ENCODE data around the gene CARD9.
A peak's percentile ranks its signal among the peaks of the same experiment; 100 is the strongest.

Gene CARD9

GRCh38 chr9:136327304-136327974 lies 46.0 kb downstream of the CARD9 start, which contains the start of gene GPSM1:
Gene GPSM1, plus strand, starts transcription at chr9:136327539. Its CDS starts 157 bp downstream, at chr9:136327696.
- TF ChIP-seq CTCF (IDR thresholded peaks at IDR 0.05; ENCODE audit: control insufficient read depth, insufficient read depth, low read depth, low read length, missing control alignments): no peak
- DNase-seq (ENCODE audit: low read depth): no peak
- peak within 1 kb of the TSS; percentile 96 for H3K4me3 ChIP-seq (ENCODE audit: control insufficient read depth, low read depth, low read length)

- peak overlapping the region; percentile 26 for H3K4me3 ChIP-seq (ENCODE audit: control insufficient read depth, low read depth, low read length)
- DNase-seq (ENCODE audit: low read depth): no peak
- no peak for TF ChIP-seq CTCF (IDR thresholded peaks at IDR 0.05; ENCODE audit: control insufficient read depth, insufficient read depth, low read depth, low read length, missing control alignments)
Measured at GRCh38 chr9:136326761-136327303, 46.6 kb downstream of the CARD9 start.

- H3K4me3 ChIP-seq (ENCODE audit: control insufficient read depth, low read depth, low read length): peak overlapping the region; percentile 26
- DNase-seq (ENCODE audit: low read depth): peak; percentile 50
- TF ChIP-seq CTCF (IDR thresholded peaks at IDR 0.05; ENCODE audit: control insufficient read depth, insufficient read depth, low read depth, low read length, missing control alignments): no peak
Measured at GRCh38 chr9:136326061-136326760, 47.3 kb downstream of the CARD9 start.

GRCh38 chr9:136325358-136325757 lies 48.1 kb downstream of the CARD9 start:
- TF ChIP-seq CTCF (IDR thresholded peaks at IDR 0.05; ENCODE audit: control insufficient read depth, insufficient read depth, low read depth, low read length, missing control alignments): no peak
- no peak overlapping the region for H3K4me3 ChIP-seq (ENCODE audit: control insufficient read depth, low read depth, low read length)
- DNase-seq (ENCODE audit: low read depth): no peak

GRCh38 chr9:136324501-136325300 lies 48.8 kb downstream of the CARD9 start:
- H3K4me3 ChIP-seq (ENCODE audit: control insufficient read depth, low read depth, low read length): no peak overlapping the region
- DNase-seq (ENCODE audit: low read depth): no peak
- no peak for TF ChIP-seq CTCF (IDR thresholded peaks at IDR 0.05; ENCODE audit: control insufficient read depth, insufficient read depth, low read depth, low read length, missing control alignments)

- no peak for TF ChIP-seq CTCF (IDR thresholded peaks at IDR 0.05; ENCODE audit: control insufficient read depth, insufficient read depth, low read depth, low read length, missing control alignments)
- no peak for DNase-seq (ENCODE audit: low read depth)
- no peak overlapping the region for H3K4me3 ChIP-seq (ENCODE audit: control insufficient read depth, low read depth, low read length)
Measured at GRCh38 chr9:136323371-136323789, 50.1 kb downstream of the CARD9 start.
